ENCODE results near the gene SOD2.
A peak's percentile ranks its signal among the peaks of the same experiment; 100 is the strongest.

The SOD2 gene

GRCh38 chr6:159720708-159721107 lies 27.7 kb upstream of the SOD2 start:
- TF ChIP-seq, protein P1, sequence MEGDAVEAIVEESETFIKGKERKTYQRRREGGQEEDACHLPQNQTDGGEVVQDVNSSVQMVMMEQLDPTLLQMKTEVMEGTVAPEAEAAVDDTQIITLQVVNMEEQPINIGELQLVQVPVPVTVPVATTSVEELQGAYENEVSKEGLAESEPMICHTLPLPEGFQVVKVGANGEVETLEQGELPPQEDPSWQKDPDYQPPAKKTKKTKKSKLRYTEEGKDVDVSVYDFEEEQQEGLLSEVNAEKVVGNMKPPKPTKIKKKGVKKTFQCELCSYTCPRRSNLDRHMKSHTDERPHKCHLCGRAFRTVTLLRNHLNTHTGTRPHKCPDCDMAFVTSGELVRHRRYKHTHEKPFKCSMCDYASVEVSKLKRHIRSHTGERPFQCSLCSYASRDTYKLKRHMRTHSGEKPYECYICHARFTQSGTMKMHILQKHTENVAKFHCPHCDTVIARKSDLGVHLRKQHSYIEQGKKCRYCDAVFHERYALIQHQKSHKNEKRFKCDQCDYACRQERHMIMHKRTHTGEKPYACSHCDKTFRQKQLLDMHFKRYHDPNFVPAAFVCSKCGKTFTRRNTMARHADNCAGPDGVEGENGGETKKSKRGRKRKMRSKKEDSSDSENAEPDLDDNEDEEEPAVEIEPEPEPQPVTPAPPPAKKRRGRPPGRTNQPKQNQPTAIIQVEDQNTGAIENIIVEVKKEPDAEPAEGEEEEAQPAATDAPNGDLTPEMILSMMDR (IDR thresholded peaks at IDR 0.05; ENCODE audit: insufficient read depth, low read length, poor library complexity, severe bottlenecking), result peak; percentile 23
- no peak for TF ChIP-seq EZH2phosphoT487 (conservative IDR thresholded peaks at IDR 0.05; ENCODE audit: low read length)
- peaks cover 49% of the 10 kb centered on the region for H3K79me2 ChIP-seq (ENCODE audit: insufficient read depth, low read length)
- no peaks in the 10 kb centered on the region for H3K27me3 ChIP-seq (ENCODE audit: low read length)
- H3K27ac ChIP-seq (ENCODE audit: low read depth, low read length), result no peak overlapping the region
- no peaks in the 10 kb centered on the region for H3K9me3 ChIP-seq (ENCODE audit: insufficient read depth, low read length)
- H3K4me3 ChIP-seq (ENCODE audit: insufficient read depth, low read length, poor library complexity, severe bottlenecking), result no peak overlapping the region
- H3K9ac ChIP-seq (ENCODE audit: low read length), result no peak overlapping the region
- no peak overlapping the region for H2AFZ ChIP-seq (ENCODE audit: low read depth, low read length, severe bottlenecking)
- no peak overlapping the region for H3K4me2 ChIP-seq (ENCODE audit: low read depth, low read length, poor library complexity, severe bottlenecking)
- H3K36me3 ChIP-seq (ENCODE audit: low read length), result no peaks in the 10 kb centered on the region; the same call in 1 of the 2 replicates
- no peaks in the 10 kb centered on the region; the same call in 1 of the 2 replicates for H3F3A ChIP-seq (ENCODE audit: insufficient read depth)
- no peaks in the 10 kb centered on the region for H3K9me2 ChIP-seq (replicated peaks; ENCODE audit: insufficient read depth, low read length)
- H4K20me1 ChIP-seq (ENCODE audit: low read depth, low read length), result no peaks in the 10 kb centered on the region

GRCh38 chr6:159719287-159719686 lies 26.2 kb upstream of the SOD2 start:
- TF ChIP-seq EZH2phosphoT487 (conservative IDR thresholded peaks at IDR 0.05; ENCODE audit: low read length), result no peak
- TF ChIP-seq, protein P1 (IDR thresholded peaks at IDR 0.05; ENCODE audit: insufficient read depth, low read length, poor library complexity, severe bottlenecking), result no peak
- Histone ChIP-seq H3K27ac (ENCODE audit: low read depth, low read length) (no peak overlapping the region), H3K4me3 (ENCODE audit: insufficient read depth, low read length, poor library complexity, severe bottlenecking) (no peak overlapping the region), H3K9me3 (ENCODE audit: insufficient read depth, low read length) (no peaks in the 10 kb centered on the region), H4K20me1 (ENCODE audit: low read depth, low read length) (no peaks in the 10 kb centered on the region), H3K9ac (ENCODE audit: low read length) (no peak overlapping the region), H3K79me2 (ENCODE audit: insufficient read depth, low read length) (peaks cover 35% of the 10 kb centered on the region), H3K9me2 (replicated peaks; ENCODE audit: insufficient read depth, low read length) (no peaks in the 10 kb centered on the region), H3F3A (ENCODE audit: insufficient read depth) (no peaks in the 10 kb centered on the region; the same call in 1 of the 2 replicates), H3K36me3 (ENCODE audit: low read length) (no peaks in the 10 kb centered on the region; the same call in 1 of the 2 replicates), H3K27me3 (ENCODE audit: low read length) (no peaks in the 10 kb centered on the region), H3K4me2 (ENCODE audit: low read depth, low read length, poor library complexity, severe bottlenecking) (no peak overlapping the region), H2AFZ (ENCODE audit: low read depth, low read length, severe bottlenecking) (no peak overlapping the region)

DNA sequence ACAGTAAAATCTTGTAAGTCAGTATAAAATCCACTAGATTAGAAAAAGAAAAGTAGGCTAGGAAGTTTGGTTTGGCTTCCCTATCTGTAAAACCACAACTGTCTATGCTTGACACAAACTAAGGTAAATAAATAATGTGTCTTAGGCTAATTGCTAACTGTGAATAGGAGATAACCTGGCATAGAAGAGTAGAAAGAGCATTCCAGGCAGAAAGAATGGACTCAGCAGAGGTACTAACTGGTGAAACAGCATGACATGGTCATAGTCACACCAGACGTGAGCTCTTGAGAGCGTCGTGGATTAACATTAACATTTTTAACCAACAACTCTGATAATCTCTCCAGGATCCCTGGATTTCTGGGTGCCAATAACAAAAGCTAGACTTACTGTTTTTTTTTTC lies 25.6 kb upstream of the SOD2 start:
- Histone ChIP-seq H3K4me3 (ENCODE audit: insufficient read depth, low read length, poor library complexity, severe bottlenecking) (no peak overlapping the region), H3K27me3 (ENCODE audit: low read length) (no peaks in the 10 kb centered on the region), H3K9ac (ENCODE audit: low read length) (no peak overlapping the region), H3K4me2 (ENCODE audit: low read depth, low read length, poor library complexity, severe bottlenecking) (no peak overlapping the region), H2AFZ (ENCODE audit: low read depth, low read length, severe bottlenecking) (no peak overlapping the region), H3K9me3 (ENCODE audit: insufficient read depth, low read length) (no peaks in the 10 kb centered on the region), H3K27ac (ENCODE audit: low read depth, low read length) (no peak overlapping the region), H3K9me2 (replicated peaks; ENCODE audit: insufficient read depth, low read length) (no peaks in the 10 kb centered on the region), H3K36me3 (ENCODE audit: low read length) (no peaks in the 10 kb centered on the region; the same call in 1 of the 2 replicates), H3K79me2 (ENCODE audit: insufficient read depth, low read length) (peaks cover 28% of the 10 kb centered on the region), H3F3A (ENCODE audit: insufficient read depth) (no peaks in the 10 kb centered on the region; the same call in 1 of the 2 replicates), H4K20me1 (ENCODE audit: low read depth, low read length) (no peaks in the 10 kb centered on the region)
- no peak for TF ChIP-seq EZH2phosphoT487 (conservative IDR thresholded peaks at IDR 0.05; ENCODE audit: low read length)
- TF ChIP-seq, protein P1 (IDR thresholded peaks at IDR 0.05; ENCODE audit: insufficient read depth, low read length, poor library complexity, severe bottlenecking), result no peak
